Measurements from ENCODE around the gene PDGFC. TPM values are rescaled to one million over a fixed set of nuclear protein-coding genes. Genes with fewer than 3 reads are reported as not detected.
A peak's percentile ranks its signal among the peaks of the same experiment; 100 is the strongest.

PDGFC gene
- total RNA-seq, 1 donor from 2014 or later = 42.5 TPM

GRCh38 chr4:156974264-156974663 is 2.7 kb upstream of the PDGFC start:
- H3K36me3 Mint-ChIP-seq (ENCODE audit: insufficient read depth) = no peaks in the 10 kb centered on the region
- no peaks in the 10 kb centered on the region for H3K27me3 Mint-ChIP-seq
- peaks cover 49% of the 10 kb centered on the region for H3K4me1 Mint-ChIP-seq (ENCODE audit: low read depth)
- H3K27ac Mint-ChIP-seq = no peak overlapping the region
- no peak for TF ChIP-seq CTCF (IDR thresholded peaks at IDR 0.05; ENCODE audit: unreplicated experiment)
- no peaks in the 10 kb centered on the region for H3K9me3 Mint-ChIP-seq (ENCODE audit: low read depth)
- no peak for DNase-seq (ENCODE audit: low spot score, unreplicated experiment)
- no peak overlapping the region for H3K4me3 Mint-ChIP-seq (ENCODE audit: low read depth)

DNA sequence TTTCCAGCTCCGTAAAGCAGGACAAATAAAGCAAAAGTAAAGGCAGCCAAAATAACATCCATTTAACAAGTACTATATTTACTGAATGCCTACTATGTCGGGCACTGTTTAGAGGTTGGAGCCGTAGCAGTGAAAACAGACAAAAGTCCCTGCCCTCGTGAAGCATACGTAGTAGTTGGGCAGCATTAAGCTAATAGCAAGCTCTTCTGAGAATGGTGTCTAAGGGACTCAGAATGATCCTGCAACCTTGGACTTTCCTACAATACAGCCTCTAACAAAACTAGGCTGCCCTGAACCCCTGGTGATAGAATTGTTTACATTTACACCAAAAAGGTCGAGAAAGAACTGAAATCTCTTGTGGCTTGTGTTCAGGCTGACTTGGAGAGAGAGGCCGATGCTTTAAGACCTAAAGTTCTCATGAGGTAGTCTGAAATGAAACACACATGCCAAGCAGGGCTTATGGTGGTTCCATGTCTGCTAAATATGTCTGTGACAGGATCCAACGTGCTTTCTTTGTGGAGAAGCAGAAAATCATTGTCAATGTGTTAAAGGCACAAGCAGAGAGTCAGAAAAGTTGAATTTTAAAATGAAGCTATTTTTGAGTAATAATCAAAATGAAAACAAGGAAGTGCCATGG is 898 bp upstream of the PDGFC start:
- Mint-ChIP-seq H3K27me3 (no peaks in the 10 kb centered on the region), H3K27ac (peak overlapping the region; percentile 85), H3K9me3 (ENCODE audit: low read depth) (no peaks in the 10 kb centered on the region), H3K4me3 (ENCODE audit: low read depth) (peak overlapping the region; percentile 78), H3K36me3 (ENCODE audit: insufficient read depth) (no peaks in the 10 kb centered on the region), H3K4me1 (ENCODE audit: low read depth) (peaks cover 64% of the 10 kb centered on the region)
- TF ChIP-seq CTCF (IDR thresholded peaks at IDR 0.05; ENCODE audit: unreplicated experiment) = no peak
- no peak for DNase-seq (ENCODE audit: low spot score, unreplicated experiment)

GRCh38 chr4:156971165-156971675 is 379 bp downstream of the PDGFC start:
- Mint-ChIP-seq H3K27me3 (no peaks in the 10 kb centered on the region), H3K9me3 (ENCODE audit: low read depth) (no peaks in the 10 kb centered on the region), H3K4me3 (ENCODE audit: low read depth) (peak overlapping the region; percentile 84), H3K36me3 (ENCODE audit: insufficient read depth) (no peaks in the 10 kb centered on the region), H3K27ac (peak overlapping the region; percentile 93), H3K4me1 (ENCODE audit: low read depth) (peaks cover 60% of the 10 kb centered on the region)
- TF ChIP-seq CTCF (IDR thresholded peaks at IDR 0.05; ENCODE audit: unreplicated experiment) = no peak
- DNase-seq (ENCODE audit: low spot score, unreplicated experiment) = peak; percentile 53

- Mint-ChIP-seq H3K9me3 (ENCODE audit: low read depth) (no peaks in the 10 kb centered on the region), H3K36me3 (ENCODE audit: insufficient read depth) (no peaks in the 10 kb centered on the region), H3K4me1 (ENCODE audit: low read depth) (peaks cover 54% of the 10 kb centered on the region), H3K27me3 (no peaks in the 10 kb centered on the region), H3K27ac (peak overlapping the region; percentile 93), H3K4me3 (ENCODE audit: low read depth) (peak overlapping the region; percentile 84)
- DNase-seq (ENCODE audit: low spot score, unreplicated experiment) = peak; percentile 47
- TF ChIP-seq CTCF (IDR thresholded peaks at IDR 0.05; ENCODE audit: unreplicated experiment) = peak; percentile 55
Measured at GRCh38 chr4:156970501-156971164, 966 bp downstream of the PDGFC start.

DNA sequence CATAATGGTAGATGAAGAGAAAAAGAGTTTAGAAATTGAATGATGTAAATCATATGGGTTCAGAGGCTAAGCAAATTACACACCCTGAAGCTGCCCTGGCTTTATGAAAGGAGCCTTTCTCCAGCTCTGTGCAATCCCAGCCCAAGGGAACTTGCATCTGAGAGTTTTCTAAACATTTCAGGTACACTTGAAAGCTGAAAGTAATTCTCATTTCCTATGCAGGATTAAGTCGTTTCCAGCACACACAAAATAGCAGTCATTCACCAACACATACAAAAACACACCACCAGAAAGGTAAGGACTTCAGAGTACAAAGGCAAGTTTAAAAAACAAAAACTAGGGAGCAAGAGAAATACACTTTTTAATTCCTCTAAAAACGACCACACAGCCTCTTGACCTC is 1.7 kb downstream of the PDGFC start:
- Mint-ChIP-seq H3K4me3 (ENCODE audit: low read depth) (peak overlapping the region; percentile 84), H3K4me1 (ENCODE audit: low read depth) (peaks cover 47% of the 10 kb centered on the region), H3K36me3 (ENCODE audit: insufficient read depth) (no peaks in the 10 kb centered on the region)

More for the DNA sequence above, 1.7 kb downstream of the PDGFC start:
- Mint-ChIP-seq H3K27me3 (no peaks in the 10 kb centered on the region), H3K27ac (peak overlapping the region; percentile 93), H3K9me3 (ENCODE audit: low read depth) (no peaks in the 10 kb centered on the region)
- no peak for DNase-seq (ENCODE audit: low spot score, unreplicated experiment)
- TF ChIP-seq CTCF (IDR thresholded peaks at IDR 0.05; ENCODE audit: unreplicated experiment) = no peak
